ENCODE results near the gene C11orf21.
A peak's percentile ranks its signal among the peaks of the same experiment; 100 is the strongest.

C11orf21 gene

GRCh38 chr11:2316169-2316962, 14.6 kb upstream of the C11orf21 start:
- peaks cover 0 to 34% (median 25%) of the 10 kb centered on the region in 4 donors for H3K4me1 ChIP-seq
- TF ChIP-seq CTCF (IDR thresholded peaks at IDR 0.05): no peak
- intact Hi-C loops (cut with DNase I; ENCODE audit: low total_unique reads): loop anchor here (10.0 kb wide), 1 partner anchor 458 kb away; no protein-coding TSS in a partner anchor
- DNase-seq: no peak
- H3K9me3 ChIP-seq: peaks cover 0 to 4% (median 0%) of the 10 kb centered on the region in 3 donors
- H3K4me3 ChIP-seq: no peak overlapping the region
- H3K27ac ChIP-seq: peak overlapping the region in 1 of 2 donors; percentile 86
- H3K36me3 ChIP-seq: no peaks in the 10 kb centered on the region
- no peaks in the 10 kb centered on the region for H3K27me3 ChIP-seq

GRCh38 chr11:2315395-2316168, 13.9 kb upstream of the C11orf21 start:
- H3K4me3 ChIP-seq: peak overlapping the region; percentile 26 to 37
- H3K9me3 ChIP-seq: peaks cover 0 to 4% (median 0%) of the 10 kb centered on the region in 3 donors
- no peaks in the 10 kb centered on the region for H3K27me3 ChIP-seq
- DNase-seq: no peak
- no peak for TF ChIP-seq CTCF (IDR thresholded peaks at IDR 0.05)
- no peaks in the 10 kb centered on the region for H3K36me3 ChIP-seq
- intact Hi-C loops (cut with DNase I; ENCODE audit: low total_unique reads): loop anchor here (10.0 kb wide), 1 partner anchor 459 kb away; no protein-coding TSS in a partner anchor
- peaks cover 0 to 34% (median 25%) of the 10 kb centered on the region in 4 donors for H3K4me1 ChIP-seq
- H3K27ac ChIP-seq: peak overlapping the region; percentile 77 to 86

- H3K36me3 ChIP-seq: no peaks in the 10 kb centered on the region
- no peak for TF ChIP-seq CTCF (IDR thresholded peaks at IDR 0.05)
- peak overlapping the region; percentile 26 to 37 for H3K4me3 ChIP-seq
- H3K27me3 ChIP-seq: no peaks in the 10 kb centered on the region
- H3K4me1 ChIP-seq: peaks cover 0 to 34% (median 25%) of the 10 kb centered on the region in 4 donors
- DNase-seq: peak; percentile 85 to 94
- peaks cover 0 to 4% (median 0%) of the 10 kb centered on the region in 3 donors for H3K9me3 ChIP-seq
- intact Hi-C loops (cut with DNase I; ENCODE audit: low total_unique reads): loop anchor here (10.0 kb wide), 1 partner anchor 460 kb away; no protein-coding TSS in a partner anchor
- peak overlapping the region; percentile 77 to 86 for H3K27ac ChIP-seq
Observed at GRCh38 chr11:2314525-2315394, 13.0 kb upstream of the C11orf21 start.

GRCh38 chr11:2314136-2314524, 12.4 kb upstream of the C11orf21 start:
- H3K27ac ChIP-seq: peak overlapping the region; percentile 77 to 86
- H3K9me3 ChIP-seq: peaks cover 0 to 4% (median 0%) of the 10 kb centered on the region in 3 donors
- peaks cover 0 to 4% of the 10 kb centered on the region in 2 donors for H3K27me3 ChIP-seq
- DNase-seq: no peak
- TF ChIP-seq CTCF (IDR thresholded peaks at IDR 0.05): no peak
- no peaks in the 10 kb centered on the region for H3K36me3 ChIP-seq
- H3K4me1 ChIP-seq: peaks cover 0 to 34% (median 25%) of the 10 kb centered on the region in 4 donors
- intact Hi-C loops (cut with DNase I; ENCODE audit: low total_unique reads): loop anchor here (10.0 kb wide), 1 partner anchor 461 kb away; no protein-coding TSS in a partner anchor
- H3K4me3 ChIP-seq: no peak overlapping the region
